ENCODE results near the gene PHACTR4.

DNA sequence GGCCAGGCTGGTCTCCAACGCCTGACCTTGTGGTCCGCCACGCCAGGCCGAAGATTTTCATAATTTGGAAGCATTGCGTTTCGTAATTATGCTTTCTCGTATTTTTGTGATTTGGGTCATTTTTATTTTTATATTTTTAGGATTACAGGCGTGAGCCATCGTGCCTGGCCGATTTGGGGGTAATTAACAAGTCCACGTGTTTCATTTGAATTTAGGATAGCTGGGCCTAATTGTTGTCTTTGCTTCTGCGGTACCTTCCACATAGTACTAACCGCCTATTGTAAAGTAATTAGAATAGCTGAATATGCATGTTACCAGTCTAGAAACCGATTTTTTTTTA lies 137.3 kb downstream of the PHACTR4 start:
- TF ChIP-seq EZH2 (IDR thresholded peaks at IDR 0.05; ENCODE audit: borderline replicate concordance, low read length), result no peak
- TF ChIP-seq, protein P1, sequence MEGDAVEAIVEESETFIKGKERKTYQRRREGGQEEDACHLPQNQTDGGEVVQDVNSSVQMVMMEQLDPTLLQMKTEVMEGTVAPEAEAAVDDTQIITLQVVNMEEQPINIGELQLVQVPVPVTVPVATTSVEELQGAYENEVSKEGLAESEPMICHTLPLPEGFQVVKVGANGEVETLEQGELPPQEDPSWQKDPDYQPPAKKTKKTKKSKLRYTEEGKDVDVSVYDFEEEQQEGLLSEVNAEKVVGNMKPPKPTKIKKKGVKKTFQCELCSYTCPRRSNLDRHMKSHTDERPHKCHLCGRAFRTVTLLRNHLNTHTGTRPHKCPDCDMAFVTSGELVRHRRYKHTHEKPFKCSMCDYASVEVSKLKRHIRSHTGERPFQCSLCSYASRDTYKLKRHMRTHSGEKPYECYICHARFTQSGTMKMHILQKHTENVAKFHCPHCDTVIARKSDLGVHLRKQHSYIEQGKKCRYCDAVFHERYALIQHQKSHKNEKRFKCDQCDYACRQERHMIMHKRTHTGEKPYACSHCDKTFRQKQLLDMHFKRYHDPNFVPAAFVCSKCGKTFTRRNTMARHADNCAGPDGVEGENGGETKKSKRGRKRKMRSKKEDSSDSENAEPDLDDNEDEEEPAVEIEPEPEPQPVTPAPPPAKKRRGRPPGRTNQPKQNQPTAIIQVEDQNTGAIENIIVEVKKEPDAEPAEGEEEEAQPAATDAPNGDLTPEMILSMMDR (conservative IDR thresholded peaks at IDR 0.05 in 1 of 2, IDR thresholded peaks at IDR 0.05 in 1 of 2; ENCODE audit: extremely low read depth in 1 of 2, insufficient read depth in 1 of 2, low read depth in 1 of 2, low read length in 2 of 2), result no peak

All from mammary epithelial cell (primary cell).